Activated naive CD8-positive, alpha-beta T cell treated with anti-CD3 and anti-CD28 coated beads, Interleukin-2, amount 50 U/mL, for 24 hours (primary cell): ENCODE results near the gene HTR3B.
A peak's percentile ranks its signal among the peaks of the same experiment; 100 is the strongest.

ENCODE experiments used
- ATAC-seq: fragments of 150-1000 bp; cut with Tn5 transposase; one replicate; pipeline ENCODE4 v1.10.0; 2021
- DNase-seq: peaks from one replicate; pipeline ENCODE4 v3.0.0; 2021
- H3K27ac Mint-ChIP-seq: one replicate; pipeline ENCODE4 v1.8.0; 2021; ENCODE audit warnings: mild to moderate bottlenecking, mixed read lengths
- H3K27me3 Mint-ChIP-seq: one replicate; pipeline ENCODE4 v1.8.0; 2021; ENCODE audit warnings: mixed read lengths
- H3K36me3 Mint-ChIP-seq: one replicate; pipeline ENCODE4 v1.8.0; 2021; ENCODE audit warnings: low read depth, mixed read lengths
- H3K4me1 Mint-ChIP-seq: one replicate; pipeline ENCODE4 v1.8.0; 2021; ENCODE audit warnings: mixed read lengths
- H3K4me3 Mint-ChIP-seq: one replicate; pipeline ENCODE4 v1.8.0; 2021; ENCODE audit warnings: mild to moderate bottlenecking, moderate library complexity, mixed read lengths
- H3K9me3 Mint-ChIP-seq: one replicate; pipeline ENCODE4 v1.8.0; 2021; ENCODE audit warnings: mixed read lengths

HTR3B gene

GRCh38 chr11:113904379-113905101 lies at the start of gene HTR3B:
HTR3B (plus strand) TSS chr11:113904796; CDS start chr11:113904934, 138 bp downstream.
- H3K4me3 Mint-ChIP-seq, result no peak within 1 kb of the TSS
- no peaks in the 10 kb centered on the region for H3K4me1 Mint-ChIP-seq
- DNase-seq (no peak), ATAC-seq (no peak)
- peaks cover 7% of the 10 kb centered on the region for H3K27me3 Mint-ChIP-seq
- no peaks in the 10 kb centered on the region for H3K9me3 Mint-ChIP-seq
- no peaks in the 10 kb centered on the region for H3K36me3 Mint-ChIP-seq
- no peak within 1 kb of the TSS for H3K27ac Mint-ChIP-seq

- Mint-ChIP-seq H3K27me3 (no peaks in the 10 kb centered on the region), H3K4me1 (peaks cover 10% of the 10 kb centered on the region), H3K4me3 (no peak overlapping the region), H3K27ac (no peak overlapping the region), H3K36me3 (peaks cover 14% of the 10 kb centered on the region), H3K9me3 (no peaks in the 10 kb centered on the region)
- ATAC-seq (no peak), DNase-seq (no peak)
Measured at GRCh38 chr11:113855803-113856202, 48.8 kb upstream of the HTR3B start.

GRCh38 chr11:113856966-113857759 lies 47.4 kb upstream of the HTR3B start:
- no peak overlapping the region for H3K4me3 Mint-ChIP-seq
- peaks cover 13% of the 10 kb centered on the region for H3K4me1 Mint-ChIP-seq
- DNase-seq, result no peak
- ATAC-seq, result no peak
- peaks cover 5% of the 10 kb centered on the region for H3K36me3 Mint-ChIP-seq
- no peaks in the 10 kb centered on the region for H3K27me3 Mint-ChIP-seq
- H3K9me3 Mint-ChIP-seq, result no peaks in the 10 kb centered on the region
- no peak overlapping the region for H3K27ac Mint-ChIP-seq

- Mint-ChIP-seq H3K27me3 (no peaks in the 10 kb centered on the region), H3K4me3 (no peak overlapping the region), H3K36me3 (peaks cover 2% of the 10 kb centered on the region), H3K9me3 (no peaks in the 10 kb centered on the region), H3K4me1 (peaks cover 18% of the 10 kb centered on the region), H3K27ac (no peak overlapping the region)
- DNase-seq (no peak), ATAC-seq (no peak)
Measured at GRCh38 chr11:113859665-113860064, 44.9 kb upstream of the HTR3B start.

- Mint-ChIP-seq H3K4me1 (peaks cover 23% of the 10 kb centered on the region), H3K36me3 (peaks cover 8% of the 10 kb centered on the region), H3K4me3 (no peak overlapping the region), H3K9me3 (no peaks in the 10 kb centered on the region), H3K27me3 (no peaks in the 10 kb centered on the region), H3K27ac (no peak overlapping the region)
- ATAC-seq (no peak), DNase-seq (no peak)
Measured at GRCh38 chr11:113862435-113862834, 42.2 kb upstream of the HTR3B start.

GRCh38 chr11:113864410-113864809 lies 40.2 kb upstream of the HTR3B start:
- Mint-ChIP-seq H3K9me3 (no peaks in the 10 kb centered on the region), H3K4me1 (peaks cover 27% of the 10 kb centered on the region), H3K27ac (no peak overlapping the region), H3K4me3 (no peak overlapping the region), H3K36me3 (peaks cover 7% of the 10 kb centered on the region), H3K27me3 (no peaks in the 10 kb centered on the region)
- DNase-seq (no peak), ATAC-seq (no peak)

GRCh38 chr11:113865873-113866272 lies 38.7 kb upstream of the HTR3B start:
- Mint-ChIP-seq H3K4me1 (peaks cover 20% of the 10 kb centered on the region), H3K4me3 (no peak overlapping the region), H3K27ac (no peak overlapping the region), H3K9me3 (no peaks in the 10 kb centered on the region), H3K27me3 (no peaks in the 10 kb centered on the region), H3K36me3 (peaks cover 7% of the 10 kb centered on the region)
- ATAC-seq (no peak), DNase-seq (no peak)

GRCh38 chr11:113867843-113868503 lies 36.6 kb upstream of the HTR3B start:
- Mint-ChIP-seq H3K27ac (peak overlapping the region; percentile 47), H3K4me1 (peaks cover 20% of the 10 kb centered on the region), H3K9me3 (no peaks in the 10 kb centered on the region), H3K4me3 (no peak overlapping the region), H3K36me3 (peaks cover 6% of the 10 kb centered on the region), H3K27me3 (no peaks in the 10 kb centered on the region)
- ATAC-seq, result no peak
- DNase-seq, result no peak

GRCh38 chr11:113871336-113871735 lies 33.3 kb upstream of the HTR3B start:
- H3K27me3 Mint-ChIP-seq, result peaks cover 1% of the 10 kb centered on the region
- peaks cover 39% of the 10 kb centered on the region for H3K4me1 Mint-ChIP-seq
- no peak overlapping the region for H3K27ac Mint-ChIP-seq
- ATAC-seq, result no peak
- no peaks in the 10 kb centered on the region for H3K9me3 Mint-ChIP-seq
- DNase-seq, result no peak
- H3K4me3 Mint-ChIP-seq, result no peak overlapping the region
- H3K36me3 Mint-ChIP-seq, result peaks cover 6% of the 10 kb centered on the region

GRCh38 chr11:113873236-113873626 lies 31.4 kb upstream of the HTR3B start:
- ATAC-seq, result no peak
- Mint-ChIP-seq H3K36me3 (no peaks in the 10 kb centered on the region), H3K27ac (no peak overlapping the region), H3K4me1 (peaks cover 43% of the 10 kb centered on the region), H3K9me3 (no peaks in the 10 kb centered on the region), H3K27me3 (peaks cover 1% of the 10 kb centered on the region), H3K4me3 (peak overlapping the region; percentile 44)
- DNase-seq, result no peak

- Mint-ChIP-seq H3K27ac (peak overlapping the region; percentile 36), H3K27me3 (peaks cover 1% of the 10 kb centered on the region), H3K36me3 (no peaks in the 10 kb centered on the region), H3K9me3 (peaks cover 4% of the 10 kb centered on the region), H3K4me3 (peak overlapping the region; percentile 82), H3K4me1 (peaks cover 40% of the 10 kb centered on the region)
- no peak for DNase-seq
- ATAC-seq, result no peak
Measured at GRCh38 chr11:113874096-113874495, 30.5 kb upstream of the HTR3B start.

- peak overlapping the region; percentile 36 for H3K27ac Mint-ChIP-seq
Measured at GRCh38 chr11:113874581-113875233, 29.9 kb upstream of the HTR3B start.

GRCh38 chr11:113875234-113876073 lies 29.1 kb upstream of the HTR3B start, which contains the start of gene USP28:
USP28 (minus strand) TSS chr11:113875572; CDS start chr11:113875501, 71 bp downstream.
- ATAC-seq, result peak; percentile 78
- H3K9me3 Mint-ChIP-seq, result peaks cover 4% of the 10 kb centered on the region
- H3K4me1 Mint-ChIP-seq, result peaks cover 40% of the 10 kb centered on the region
- DNase-seq, result peak; percentile 89
- peaks cover 1% of the 10 kb centered on the region for H3K27me3 Mint-ChIP-seq
- H3K4me3 Mint-ChIP-seq, result peak within 1 kb of the TSS; percentile 90
- H3K36me3 Mint-ChIP-seq, result no peaks in the 10 kb centered on the region
- H3K27ac Mint-ChIP-seq, result peak within 1 kb of the TSS; percentile 90

More at GRCh38 chr11:113874581-113875233, 29.9 kb upstream of the HTR3B start:
- Mint-ChIP-seq H3K27me3 (peaks cover 1% of the 10 kb centered on the region), H3K4me3 (peak overlapping the region; percentile 82), H3K9me3 (peaks cover 4% of the 10 kb centered on the region), H3K4me1 (peaks cover 40% of the 10 kb centered on the region), H3K36me3 (no peaks in the 10 kb centered on the region)
- ATAC-seq, result peak; percentile 45
- peak; percentile 60 for DNase-seq
